HepG2 (cell line): Measurements from ENCODE around the gene EYA2. TPM values are rescaled to one million over a fixed set of nuclear protein-coding genes. Genes with fewer than 3 reads are reported as not detected.

Source experiments
- AGO2 ChIP-seq: fragments of 200-400 bp; formaldehyde crosslinking; optimal IDR thresholded peaks from 2 replicates; pipeline ENCODE3; 2017; ENCODE audit warnings: mild to moderate bottlenecking, low read depth, low read length, moderate library complexity
- AKAP8 ChIP-seq: sonication (generic); formaldehyde crosslinking; IDR thresholded peaks from 2 replicates; pipeline ENCODE4 v1.5.1; 2020; ENCODE audit warnings: mild to moderate bottlenecking, missing genetic modification reagents
- CCAR2 ChIP-seq: fragments of 200-400 bp; formaldehyde crosslinking; optimal IDR thresholded peaks from 2 replicates; pipeline ENCODE3; 2018; ENCODE audit warnings: low read depth, mild to moderate bottlenecking, low read length, moderate library complexity
- DNMT1 ChIP-seq: sonication (generic); formaldehyde crosslinking; IDR thresholded peaks from 2 replicates; pipeline ENCODE4 v1.5.1; 2020; ENCODE audit warnings: mild to moderate bottlenecking, missing genetic modification reagents
- EZH2 ChIP-seq: conservative IDR thresholded peaks from 2 replicates; pipeline ENCODE4 v1.6.1; 2012; ENCODE audit warnings: mild to moderate bottlenecking, low read depth, low read length, moderate library complexity
- FOXO1 ChIP-seq: sonication (generic); formaldehyde crosslinking; IDR thresholded peaks from 2 replicates; pipeline ENCODE4 v1.4.0; 2020; ENCODE audit warnings: missing genetic modification reagents
- GABPB1 ChIP-seq: IDR thresholded peaks from 2 replicates; pipeline ENCODE4 v1.6.1; 2016; ENCODE audit warnings: mild to moderate bottlenecking, missing genetic modification reagents, moderate library complexity, missing compliant biosample characterization
- IKZF4 ChIP-seq: sonication (generic); formaldehyde crosslinking; IDR thresholded peaks from 2 replicates; pipeline ENCODE4 v1.5.1; 2020; ENCODE audit warnings: borderline replicate concordance, mild to moderate bottlenecking, low read depth, missing genetic modification reagents; ENCODE audit errors: not compliant biosample characterization
- MAFG ChIP-seq: sonication (generic); formaldehyde crosslinking; IDR thresholded peaks from 2 replicates; pipeline ENCODE4 v1.5.1; 2020; ENCODE audit warnings: mild to moderate bottlenecking, missing genetic modification reagents
- MBD4 ChIP-seq: IDR thresholded peaks from 2 replicates; pipeline ENCODE4 v1.6.1; 2012; ENCODE audit warnings: low read length, inconsistent platforms, borderline replicate concordance
- MTA1 ChIP-seq: sonication (generic); formaldehyde crosslinking; IDR thresholded peaks from 2 replicates; pipeline ENCODE4 v1.4.0; 2020; ENCODE audit warnings: missing genetic modification reagents, mild to moderate bottlenecking, borderline replicate concordance
- MXD1 ChIP-seq: sonication (generic); formaldehyde crosslinking; IDR thresholded peaks from 2 replicates; pipeline ENCODE4 v1.4.0; 2020; ENCODE audit warnings: mild to moderate bottlenecking, missing genetic modification reagents
- NFE2L1 ChIP-seq: sonication (generic); formaldehyde crosslinking; IDR thresholded peaks from 2 replicates; pipeline ENCODE4 v1.4.0; 2020; ENCODE audit warnings: missing genetic modification reagents, mild to moderate bottlenecking, borderline replicate concordance
- RBM22 ChIP-seq: fragments of 200-400 bp; formaldehyde crosslinking; optimal IDR thresholded peaks from 2 replicates; pipeline ENCODE3; 2017; ENCODE audit warnings: mild to moderate bottlenecking, low read length, moderate library complexity
- TAF1 ChIP-seq: sonication (generic); formaldehyde crosslinking; IDR thresholded peaks from 2 replicates; pipeline ENCODE4 v1.4.0; 2020; ENCODE audit warnings: missing genetic modification reagents
- TMF1 ChIP-seq: sonication (generic); formaldehyde crosslinking; IDR thresholded peaks from 2 replicates; pipeline ENCODE4 v1.8.1; 2022; ENCODE audit warnings: low read depth, missing genetic modification reagents
- ZBTB7B ChIP-seq: sonication (generic); formaldehyde crosslinking; IDR thresholded peaks from 2 replicates; pipeline ENCODE4 v1.4.0; 2020; ENCODE audit warnings: missing genetic modification reagents
- ZNF224 ChIP-seq: sonication (generic); formaldehyde crosslinking; IDR thresholded peaks from 2 replicates; pipeline ENCODE4 v1.5.0; 2020; ENCODE audit warnings: mild to moderate bottlenecking, missing genetic modification reagents
- ZNF317 ChIP-seq: sonication (generic); formaldehyde crosslinking; IDR thresholded peaks from 2 replicates; pipeline ENCODE4 v1.5.0; 2020; ENCODE audit warnings: mild to moderate bottlenecking, missing genetic modification reagents
- ZNF432 ChIP-seq: sonication (generic); formaldehyde crosslinking; IDR thresholded peaks from 2 replicates; pipeline ENCODE4 v1.5.0; 2020; ENCODE audit warnings: missing genetic modification reagents, mild to moderate bottlenecking, borderline replicate concordance
- ZNF460 ChIP-seq: sonication (generic); formaldehyde crosslinking; IDR thresholded peaks from 2 replicates; pipeline ENCODE4 v1.5.1; 2020; ENCODE audit warnings: missing genetic modification reagents, mild to moderate bottlenecking, borderline replicate concordance
- ZNF562 ChIP-seq: sonication (generic); formaldehyde crosslinking; IDR thresholded peaks from 2 replicates; pipeline ENCODE4 v1.8.0; 2022; ENCODE audit warnings: missing genetic modification reagents, borderline replicate concordance
- ZNF660 ChIP-seq: sonication (generic); formaldehyde crosslinking; IDR thresholded peaks from 2 replicates; pipeline ENCODE4 v1.5.1; 2020; ENCODE audit warnings: mild to moderate bottlenecking, low read depth, missing genetic modification reagents, borderline replicate concordance
- ZNF773 ChIP-seq: sonication (generic); formaldehyde crosslinking; IDR thresholded peaks from 2 replicates; pipeline ENCODE4 v1.4.0; 2020; ENCODE audit warnings: missing genetic modification reagents, borderline replicate concordance
- ZSCAN25 ChIP-seq: sonication (generic); formaldehyde crosslinking; IDR thresholded peaks from 2 replicates; pipeline ENCODE4 v1.8.0; 2022; ENCODE audit warnings: mild to moderate bottlenecking, missing genetic modification reagents
- polyA plus RNA-seq, 8 experiments: library from polyadenylated mRNA; depleted of rRNA in 3 of 8; stranded (reverse) in 7 of 8; unstranded in 1 of 8; fragments of >200 nt; fragmentation: Illumina TruSeq in 4 of 8; extraction: Trizol in 4 of 8; gene quantifications; 2 replicates each; pipeline versions ENCODE4 v1.2.1 to v1.2.3, GENCODE V29; 2011 to 2016; ENCODE audit warnings: low read depth in 4 of 8, missing spikeins in 1 of 8, mixed read lengths in 1 of 8; ENCODE audit not compliant: insufficient read depth in 1 of 8
- total RNA-seq, 5 experiments: library from RNA; depleted of rRNA; stranded (reverse); fragments of >200 nt; fragmentation: Illumina TruSeq; extraction: Trizol; gene quantifications; 2 replicates each; pipeline ENCODE4 v1.2.3, GENCODE V29; 2016; ENCODE audit warnings: low read depth in 1 of 5
- TF ChIP-seq, protein P1 (sequence below): sonication (generic); formaldehyde crosslinking; IDR thresholded peaks from 2 replicates; pipeline ENCODE4; 2020; ENCODE audit warnings: missing genetic modification reagents, mild to moderate bottlenecking, borderline replicate concordance
- TF ChIP-seq, protein P2 (sequence below): sonication (generic); formaldehyde crosslinking; IDR thresholded peaks from 2 replicates; pipeline ENCODE4 v1.5.0; 2020; ENCODE audit warnings: mild to moderate bottlenecking, missing genetic modification reagents
- TF ChIP-seq, protein P3 (sequence below): sonication (generic); formaldehyde crosslinking; IDR thresholded peaks from 2 replicates; pipeline ENCODE4 v1.5.0; 2020; ENCODE audit warnings: missing genetic modification reagents, mild to moderate bottlenecking, borderline replicate concordance

Gene EYA2
- total and polyA plus RNA-seq, 2 of the 13 experiments (the other 11 are each of a cell fraction or from before 2014, with no cell fraction given): not detected

GRCh38 chr20:46965477-46965876, 70.8 kb downstream of the EYA2 start (continued):
- TF ChIP-seq MXD1 (CRISPR knock-in tag) (no peak; the same call in 1 of the 2 replicates), ZNF562 (CRISPR knock-in tag) (no peak), AGO2 (no peak), CCAR2 (no peak), AKAP8 (CRISPR knock-in tag) (no peak), ZNF460 (CRISPR knock-in tag) (no peak), RBM22 (no peak), GABPB1 (CRISPR knock-in tag) (0 out of 2 replicates have a peak, but pooled peaks have one; percentile 22), ZNF432 (CRISPR knock-in tag) (0 out of 2 replicates have a peak, but pooled peaks have one; percentile 54), DNMT1 (CRISPR knock-in tag) (no peak), TAF1 (CRISPR knock-in tag) (no peak), MBD4 (no peak), TMF1 (CRISPR knock-in tag) (0 out of 2 replicates have a peak, but pooled peaks have one; percentile 18), NFE2L1 (CRISPR knock-in tag) (no peak), IKZF4 (CRISPR knock-in tag) (no peak), MTA1 (CRISPR knock-in tag) (0 out of 2 replicates have a peak, but pooled peaks have one; percentile 60), ZNF660 (CRISPR knock-in tag) (no peak), ZNF317 (CRISPR knock-in tag) (no peak), EZH2 (no peak), ZBTB7B (no peak), ZSCAN25 (no peak), MAFG (CRISPR knock-in tag) (no peak), FOXO1 (peak; percentile 47; the same call in 1 of the 2 replicates), ZNF224 (CRISPR knock-in tag) (no peak), ZNF773 (CRISPR knock-in tag) (no peak)
- TF ChIP-seq, protein P1, sequence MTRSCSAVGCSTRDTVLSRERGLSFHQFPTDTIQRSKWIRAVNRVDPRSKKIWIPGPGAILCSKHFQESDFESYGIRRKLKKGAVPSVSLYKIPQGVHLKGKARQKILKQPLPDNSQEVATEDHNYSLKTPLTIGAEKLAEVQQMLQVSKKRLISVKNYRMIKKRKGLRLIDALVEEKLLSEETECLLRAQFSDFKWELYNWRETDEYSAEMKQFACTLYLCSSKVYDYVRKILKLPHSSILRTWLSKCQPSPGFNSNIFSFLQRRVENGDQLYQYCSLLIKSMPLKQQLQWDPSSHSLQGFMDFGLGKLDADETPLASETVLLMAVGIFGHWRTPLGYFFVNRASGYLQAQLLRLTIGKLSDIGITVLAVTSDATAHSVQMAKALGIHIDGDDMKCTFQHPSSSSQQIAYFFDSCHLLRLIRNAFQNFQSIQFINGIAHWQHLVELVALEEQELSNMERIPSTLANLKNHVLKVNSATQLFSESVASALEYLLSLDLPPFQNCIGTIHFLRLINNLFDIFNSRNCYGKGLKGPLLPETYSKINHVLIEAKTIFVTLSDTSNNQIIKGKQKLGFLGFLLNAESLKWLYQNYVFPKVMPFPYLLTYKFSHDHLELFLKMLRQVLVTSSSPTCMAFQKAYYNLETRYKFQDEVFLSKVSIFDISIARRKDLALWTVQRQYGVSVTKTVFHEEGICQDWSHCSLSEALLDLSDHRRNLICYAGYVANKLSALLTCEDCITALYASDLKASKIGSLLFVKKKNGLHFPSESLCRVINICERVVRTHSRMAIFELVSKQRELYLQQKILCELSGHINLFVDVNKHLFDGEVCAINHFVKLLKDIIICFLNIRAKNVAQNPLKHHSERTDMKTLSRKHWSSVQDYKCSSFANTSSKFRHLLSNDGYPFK: 0 out of 2 replicates have a peak, but pooled peaks have one; percentile 18
- TF ChIP-seq, protein P2, sequence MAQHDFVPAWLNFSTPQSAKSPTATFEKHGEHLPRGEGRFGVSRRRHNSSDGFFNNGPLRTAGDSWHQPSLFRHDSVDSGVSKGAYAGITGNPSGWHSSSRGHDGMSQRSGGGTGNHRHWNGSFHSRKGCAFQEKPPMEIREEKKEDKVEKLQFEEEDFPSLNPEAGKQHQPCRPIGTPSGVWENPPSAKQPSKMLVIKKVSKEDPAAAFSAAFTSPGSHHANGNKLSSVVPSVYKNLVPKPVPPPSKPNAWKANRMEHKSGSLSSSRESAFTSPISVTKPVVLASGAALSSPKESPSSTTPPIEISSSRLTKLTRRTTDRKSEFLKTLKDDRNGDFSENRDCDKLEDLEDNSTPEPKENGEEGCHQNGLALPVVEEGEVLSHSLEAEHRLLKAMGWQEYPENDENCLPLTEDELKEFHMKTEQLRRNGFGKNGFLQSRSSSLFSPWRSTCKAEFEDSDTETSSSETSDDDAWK (CRISPR knock-in tag): no peak
- TF ChIP-seq, protein P3, sequence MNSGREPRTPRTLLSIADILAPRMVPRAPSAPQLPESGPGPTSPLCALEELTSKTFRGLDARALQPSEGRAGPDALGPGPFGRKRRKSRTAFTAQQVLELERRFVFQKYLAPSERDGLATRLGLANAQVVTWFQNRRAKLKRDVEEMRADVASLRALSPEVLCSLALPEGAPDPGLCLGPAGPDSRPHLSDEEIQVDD (CRISPR knock-in tag): no peak
